ENCODE data around the gene WARS2. TPM values are rescaled to one million over a fixed set of nuclear protein-coding genes. Genes with fewer than 3 reads are reported as not detected.

Gene WARS2
- total RNA-seq, 4 donors from 2014 or later: 13.3 to 28.1 (median 16.2) TPM

GRCh38 chr1:119112791-119113190 lies 27.7 kb downstream of the WARS2 start:
- TF ChIP-seq, protein P1, sequence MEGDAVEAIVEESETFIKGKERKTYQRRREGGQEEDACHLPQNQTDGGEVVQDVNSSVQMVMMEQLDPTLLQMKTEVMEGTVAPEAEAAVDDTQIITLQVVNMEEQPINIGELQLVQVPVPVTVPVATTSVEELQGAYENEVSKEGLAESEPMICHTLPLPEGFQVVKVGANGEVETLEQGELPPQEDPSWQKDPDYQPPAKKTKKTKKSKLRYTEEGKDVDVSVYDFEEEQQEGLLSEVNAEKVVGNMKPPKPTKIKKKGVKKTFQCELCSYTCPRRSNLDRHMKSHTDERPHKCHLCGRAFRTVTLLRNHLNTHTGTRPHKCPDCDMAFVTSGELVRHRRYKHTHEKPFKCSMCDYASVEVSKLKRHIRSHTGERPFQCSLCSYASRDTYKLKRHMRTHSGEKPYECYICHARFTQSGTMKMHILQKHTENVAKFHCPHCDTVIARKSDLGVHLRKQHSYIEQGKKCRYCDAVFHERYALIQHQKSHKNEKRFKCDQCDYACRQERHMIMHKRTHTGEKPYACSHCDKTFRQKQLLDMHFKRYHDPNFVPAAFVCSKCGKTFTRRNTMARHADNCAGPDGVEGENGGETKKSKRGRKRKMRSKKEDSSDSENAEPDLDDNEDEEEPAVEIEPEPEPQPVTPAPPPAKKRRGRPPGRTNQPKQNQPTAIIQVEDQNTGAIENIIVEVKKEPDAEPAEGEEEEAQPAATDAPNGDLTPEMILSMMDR (IDR thresholded peaks at IDR 0.05): no peak
- TF ChIP-seq EP300 (IDR thresholded peaks at IDR 0.05) (no peak), POLR2A (IDR thresholded peaks at IDR 0.05) (no peak), POLR2AphosphoS5 (IDR thresholded peaks at IDR 0.05) (no peak)
- Histone ChIP-seq H3K36me3 (no peaks in the 10 kb centered on the region), H3K4me3 (no peak overlapping the region), H3K4me1 (peaks cover 2% of the 10 kb centered on the region), H3K9me3 (peaks cover 3% of the 10 kb centered on the region), H3K27me3 (no peaks in the 10 kb centered on the region), H3K27ac (no peak overlapping the region)
- 94% methylated on average over 1 of the region's 1 CpG for WGBS
- no peak for DNase-seq (ENCODE audit: low spot score in 2 of 2)

- Histone ChIP-seq H3K9me3 (peaks cover 3% of the 10 kb centered on the region), H3K27ac (no peak overlapping the region)
- 94% methylated on average over 3 of the region's 3 CpGs for WGBS
Observed at GRCh38 chr1:119112244-119112643, 28.2 kb downstream of the WARS2 start.

DNA sequence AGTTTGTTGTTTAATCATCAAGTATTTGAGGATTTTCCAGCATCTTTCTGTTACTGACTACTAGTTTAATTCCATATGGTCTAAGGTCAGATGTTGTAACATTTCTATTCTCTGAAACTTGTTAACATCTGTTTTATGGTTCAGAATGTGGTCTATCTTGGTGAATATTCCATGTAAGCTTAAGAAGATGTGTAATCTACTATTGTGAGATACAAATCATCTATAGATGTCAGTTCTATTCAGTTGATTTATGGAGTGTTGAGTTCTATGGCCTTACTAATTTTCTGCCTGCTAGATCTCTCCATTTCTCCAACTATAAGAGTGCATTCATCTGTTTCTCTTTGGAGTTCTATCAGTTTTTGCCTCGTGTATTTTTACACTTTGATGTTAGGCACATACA lies 31.5 kb downstream of the WARS2 start:
- TF ChIP-seq, protein P1 (IDR thresholded peaks at IDR 0.05): no peak
- TF ChIP-seq POLR2AphosphoS5 (IDR thresholded peaks at IDR 0.05): no peak
- TF ChIP-seq POLR2A (IDR thresholded peaks at IDR 0.05): no peak
- no peak for TF ChIP-seq EP300 (IDR thresholded peaks at IDR 0.05)
- Histone ChIP-seq H3K36me3 (no peaks in the 10 kb centered on the region), H3K9me3 (peaks cover 3% of the 10 kb centered on the region), H3K4me3 (no peak overlapping the region), H3K27ac (no peak overlapping the region), H3K27me3 (no peaks in the 10 kb centered on the region), H3K4me1 (no peaks in the 10 kb centered on the region)
- DNase-seq (ENCODE audit: low spot score in 2 of 2): no peak
- 74% methylated on average over 1 of the region's 1 CpG for WGBS

More at GRCh38 chr1:119112244-119112643, 28.2 kb downstream of the WARS2 start:
- Histone ChIP-seq H3K27me3 (no peaks in the 10 kb centered on the region), H3K4me1 (peaks cover 2% of the 10 kb centered on the region), H3K36me3 (no peaks in the 10 kb centered on the region), H3K4me3 (no peak overlapping the region)
- no peak for DNase-seq (ENCODE audit: low spot score in 2 of 2)
- TF ChIP-seq, protein P1 (IDR thresholded peaks at IDR 0.05): no peak
- TF ChIP-seq POLR2A (IDR thresholded peaks at IDR 0.05) (no peak), POLR2AphosphoS5 (IDR thresholded peaks at IDR 0.05) (no peak), EP300 (IDR thresholded peaks at IDR 0.05) (no peak)

GRCh38 chr1:119103764-119104163 lies 36.7 kb downstream of the WARS2 start:
- TF ChIP-seq POLR2A (IDR thresholded peaks at IDR 0.05) (no peak), POLR2AphosphoS5 (IDR thresholded peaks at IDR 0.05) (no peak), EP300 (IDR thresholded peaks at IDR 0.05) (no peak)
- TF ChIP-seq, protein P1 (IDR thresholded peaks at IDR 0.05): no peak
- no peak overlapping the region for H3K27ac ChIP-seq
- 96% methylated on average over 1 of the region's 1 CpG for WGBS
- DNase-seq (ENCODE audit: low spot score in 2 of 2): no peak
- no peaks in the 10 kb centered on the region for H3K27me3 ChIP-seq
- H3K9me3 ChIP-seq: peaks cover 3% of the 10 kb centered on the region
- H3K36me3 ChIP-seq: no peaks in the 10 kb centered on the region
- H3K4me1 ChIP-seq: peaks cover 14% of the 10 kb centered on the region
- no peak overlapping the region for H3K4me3 ChIP-seq

DNA sequence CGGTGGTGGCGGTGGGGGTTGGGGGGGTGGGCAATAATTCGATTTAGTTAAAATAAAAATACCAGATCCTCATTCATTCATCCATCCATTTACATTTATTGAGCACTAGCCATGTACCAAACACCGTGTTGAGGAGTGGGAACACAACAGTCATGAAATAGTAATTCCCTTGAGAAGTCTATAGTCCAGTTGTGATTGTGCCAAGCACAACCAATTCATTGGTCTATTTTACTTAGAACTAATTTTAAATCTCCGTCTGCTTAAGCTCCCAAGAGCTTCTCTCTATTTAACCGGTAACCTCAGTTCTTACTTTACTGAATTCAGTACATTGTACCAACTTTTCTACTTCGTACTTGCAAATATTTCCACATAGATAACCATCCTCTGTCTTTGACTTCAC lies 38.4 kb downstream of the WARS2 start:
- H3K27ac ChIP-seq: peak overlapping the region; percentile 82
- H3K27me3 ChIP-seq: no peaks in the 10 kb centered on the region
- TF ChIP-seq EP300 (IDR thresholded peaks at IDR 0.05) (no peak), POLR2AphosphoS5 (IDR thresholded peaks at IDR 0.05) (no peak), POLR2A (IDR thresholded peaks at IDR 0.05) (no peak)
- TF ChIP-seq, protein P1 (IDR thresholded peaks at IDR 0.05): no peak
- peaks cover 14% of the 10 kb centered on the region for H3K4me1 ChIP-seq
- no peaks in the 10 kb centered on the region for H3K9me3 ChIP-seq
- no peaks in the 10 kb centered on the region for H3K36me3 ChIP-seq
- H3K4me3 ChIP-seq: no peak overlapping the region
- DNase-seq (ENCODE audit: low spot score in 2 of 2): no peak
- 75% methylated on average over 7 of the region's 7 CpGs for WGBS

Data from suprapubic skin (tissue), 4 donors.